ENCODE data around the gene BUB1. TPM values are rescaled to one million over a fixed set of nuclear protein-coding genes. Genes with fewer than 3 reads are reported as not detected.

Gene BUB1
- total RNA-seq, 2 donors from 2014 or later, result 1.3 to 21.9 TPM

DNA sequence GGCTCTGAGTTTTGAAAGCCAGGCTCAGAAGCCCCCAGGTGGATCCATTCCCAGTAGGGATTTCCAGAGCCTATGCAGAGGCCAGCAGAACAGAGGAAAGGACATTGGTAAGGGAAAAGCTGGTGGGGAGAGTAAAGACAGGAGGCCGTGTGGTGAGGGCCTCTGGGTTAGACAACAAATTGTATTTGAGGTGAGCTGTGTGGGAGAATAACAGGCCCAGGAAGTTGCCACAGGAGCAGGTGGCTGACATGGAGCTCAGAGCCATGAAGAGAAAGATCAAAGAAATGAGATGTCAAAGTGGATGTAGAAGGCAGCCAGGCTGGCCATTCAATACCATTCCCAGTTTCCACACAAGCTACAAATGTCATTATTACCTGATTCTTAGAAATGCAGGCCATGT lies 8.8 kb downstream of the BUB1 start:
- no peaks in the 10 kb centered on the region for H3K9me3 ChIP-seq
- no peaks in the 10 kb centered on the region for H3K27me3 ChIP-seq (replicated peaks; ENCODE audit: insufficient read depth)
- no peak for TF ChIP-seq POLR2AphosphoS5 (IDR thresholded peaks at IDR 0.05)
- no peak for TF ChIP-seq POLR2A (IDR thresholded peaks at IDR 0.05)
- TF ChIP-seq, protein P1, sequence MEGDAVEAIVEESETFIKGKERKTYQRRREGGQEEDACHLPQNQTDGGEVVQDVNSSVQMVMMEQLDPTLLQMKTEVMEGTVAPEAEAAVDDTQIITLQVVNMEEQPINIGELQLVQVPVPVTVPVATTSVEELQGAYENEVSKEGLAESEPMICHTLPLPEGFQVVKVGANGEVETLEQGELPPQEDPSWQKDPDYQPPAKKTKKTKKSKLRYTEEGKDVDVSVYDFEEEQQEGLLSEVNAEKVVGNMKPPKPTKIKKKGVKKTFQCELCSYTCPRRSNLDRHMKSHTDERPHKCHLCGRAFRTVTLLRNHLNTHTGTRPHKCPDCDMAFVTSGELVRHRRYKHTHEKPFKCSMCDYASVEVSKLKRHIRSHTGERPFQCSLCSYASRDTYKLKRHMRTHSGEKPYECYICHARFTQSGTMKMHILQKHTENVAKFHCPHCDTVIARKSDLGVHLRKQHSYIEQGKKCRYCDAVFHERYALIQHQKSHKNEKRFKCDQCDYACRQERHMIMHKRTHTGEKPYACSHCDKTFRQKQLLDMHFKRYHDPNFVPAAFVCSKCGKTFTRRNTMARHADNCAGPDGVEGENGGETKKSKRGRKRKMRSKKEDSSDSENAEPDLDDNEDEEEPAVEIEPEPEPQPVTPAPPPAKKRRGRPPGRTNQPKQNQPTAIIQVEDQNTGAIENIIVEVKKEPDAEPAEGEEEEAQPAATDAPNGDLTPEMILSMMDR (IDR thresholded peaks at IDR 0.05), result no peak
- H3K27ac ChIP-seq, result no peak overlapping the region
- WGBS, result 96% methylated on average over 1 of the region's 1 CpG
- DNase-seq (ENCODE audit: low spot score), result no peak
- no peaks in the 10 kb centered on the region for H3K4me1 ChIP-seq (replicated peaks)
- no peaks in the 10 kb centered on the region for H3K36me3 ChIP-seq
- H3K4me3 ChIP-seq, result no peak overlapping the region
- intact Hi-C loops (cut with DNase I), result no loop called here

DNA sequence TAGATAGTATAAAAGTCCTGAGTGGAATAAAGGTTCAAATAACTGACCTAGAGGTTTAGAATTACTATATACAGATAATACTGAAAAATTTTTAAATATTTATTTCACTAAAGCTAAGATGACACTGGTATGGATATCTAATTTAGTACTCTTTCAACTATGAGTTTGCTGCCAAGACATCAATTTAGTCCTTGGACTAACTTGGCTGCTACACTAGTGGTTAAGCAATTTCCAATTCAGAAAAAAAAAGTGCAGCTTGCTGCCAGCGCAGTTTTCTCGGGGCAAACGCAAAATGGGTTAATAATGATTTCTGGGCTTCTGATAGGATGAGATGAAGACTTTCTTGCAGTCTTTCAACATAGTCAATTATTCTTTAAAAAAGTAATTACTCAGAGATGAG lies 10.8 kb downstream of the BUB1 start:
- H3K27ac ChIP-seq, result no peak overlapping the region
- no peaks in the 10 kb centered on the region for H3K4me1 ChIP-seq (replicated peaks)
- H3K36me3 ChIP-seq, result no peaks in the 10 kb centered on the region
- no peak for TF ChIP-seq POLR2AphosphoS5 (IDR thresholded peaks at IDR 0.05)
- TF ChIP-seq POLR2A (IDR thresholded peaks at IDR 0.05), result no peak
- TF ChIP-seq, protein P1 (IDR thresholded peaks at IDR 0.05), result no peak
- DNase-seq (ENCODE audit: low spot score), result no peak
- no peak overlapping the region for H3K4me3 ChIP-seq
- H3K9me3 ChIP-seq, result no peaks in the 10 kb centered on the region
- WGBS, result 78% methylated on average over 3 of the region's 3 CpGs
- intact Hi-C loops (cut with DNase I), result no loop called here
- H3K27me3 ChIP-seq (replicated peaks; ENCODE audit: insufficient read depth), result no peaks in the 10 kb centered on the region

DNA sequence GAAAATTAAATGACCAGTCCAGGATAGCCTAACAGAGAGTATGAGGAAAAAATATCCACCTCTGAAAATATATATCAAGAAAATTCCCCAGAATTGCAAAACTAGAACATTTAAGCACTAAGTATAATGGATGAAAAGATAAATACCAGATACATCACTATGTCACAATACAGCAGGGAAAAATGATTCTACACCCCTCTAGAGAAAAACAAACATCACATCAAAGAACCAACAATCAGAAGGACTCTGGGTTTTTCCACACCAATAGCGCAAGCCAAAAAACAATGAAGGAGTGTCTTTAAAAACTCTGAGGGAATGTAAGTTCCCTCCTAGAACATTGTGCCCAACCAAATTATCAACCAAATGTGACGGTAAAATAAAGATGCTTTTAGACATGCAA lies 13.7 kb downstream of the BUB1 start:
- intact Hi-C loops (cut with DNase I), result no loop called here
- Histone ChIP-seq H3K27me3 (replicated peaks; ENCODE audit: insufficient read depth) (no peaks in the 10 kb centered on the region), H3K27ac (no peak overlapping the region), H3K36me3 (no peaks in the 10 kb centered on the region), H3K4me1 (replicated peaks) (no peaks in the 10 kb centered on the region), H3K4me3 (no peak overlapping the region), H3K9me3 (no peaks in the 10 kb centered on the region)
- TF ChIP-seq, protein P1 (IDR thresholded peaks at IDR 0.05), result no peak
- TF ChIP-seq POLR2A (IDR thresholded peaks at IDR 0.05), result no peak
- TF ChIP-seq POLR2AphosphoS5 (IDR thresholded peaks at IDR 0.05), result no peak
- no peak for DNase-seq (ENCODE audit: low spot score)
- WGBS, result 87% methylated on average over 2 of the region's 2 CpGs

DNA sequence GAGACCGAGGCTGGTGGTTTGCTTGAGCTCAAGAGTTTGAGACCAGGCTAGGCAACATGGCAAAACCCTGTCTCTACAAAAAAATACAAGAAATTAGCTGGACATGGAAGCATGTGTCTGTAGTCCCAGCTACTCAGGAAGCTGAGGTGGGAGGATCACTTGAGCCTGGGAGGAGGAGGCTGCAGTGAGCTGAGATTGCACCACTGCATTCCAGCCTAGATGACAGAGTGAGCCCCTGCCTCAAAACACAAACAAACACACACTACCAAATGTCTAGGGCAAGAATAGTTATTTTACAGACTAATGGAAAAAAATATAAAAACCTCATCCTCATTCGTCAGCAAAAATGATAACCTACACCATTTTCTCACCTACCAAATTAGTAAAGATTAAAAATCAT lies 15.3 kb downstream of the BUB1 start:
- no peaks in the 10 kb centered on the region for H3K36me3 ChIP-seq
- H3K9me3 ChIP-seq, result no peaks in the 10 kb centered on the region
- intact Hi-C loops (cut with DNase I), result no loop called here
- WGBS, result 94% methylated on average over 2 of the region's 2 CpGs
- DNase-seq (ENCODE audit: low spot score), result no peak
- no peaks in the 10 kb centered on the region for H3K4me1 ChIP-seq (replicated peaks)
- no peak overlapping the region for H3K27ac ChIP-seq
- no peak overlapping the region for H3K4me3 ChIP-seq
- H3K27me3 ChIP-seq (replicated peaks; ENCODE audit: insufficient read depth), result no peaks in the 10 kb centered on the region
- no peak for TF ChIP-seq POLR2A (IDR thresholded peaks at IDR 0.05)
- no peak for TF ChIP-seq POLR2AphosphoS5 (IDR thresholded peaks at IDR 0.05)
- TF ChIP-seq, protein P1 (IDR thresholded peaks at IDR 0.05), result no peak

DNA sequence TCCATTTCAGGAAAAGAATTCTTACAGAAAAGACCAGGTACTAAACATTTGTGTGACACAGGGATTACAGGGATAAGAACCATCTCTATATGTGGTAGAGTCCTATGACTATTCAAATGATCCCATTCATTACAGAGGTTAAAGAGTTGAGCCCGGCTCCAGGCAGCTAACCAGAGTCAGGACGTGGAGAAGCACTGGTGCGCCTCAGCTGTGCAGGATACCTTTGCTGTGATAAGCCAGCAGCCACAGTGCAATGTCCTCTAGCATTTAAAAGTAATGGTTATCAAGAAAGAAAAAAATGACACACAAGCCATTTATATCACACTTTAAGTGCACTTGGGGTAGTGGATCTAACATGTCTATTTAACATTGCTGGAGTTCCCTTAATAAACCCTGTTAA lies 17.3 kb downstream of the BUB1 start:
- Histone ChIP-seq H3K9me3 (no peaks in the 10 kb centered on the region), H3K36me3 (no peaks in the 10 kb centered on the region), H3K27me3 (replicated peaks; ENCODE audit: insufficient read depth) (no peaks in the 10 kb centered on the region), H3K27ac (no peak overlapping the region), H3K4me3 (no peak overlapping the region), H3K4me1 (replicated peaks) (no peaks in the 10 kb centered on the region)
- DNase-seq (ENCODE audit: low spot score), result no peak
- intact Hi-C loops (cut with DNase I), result no loop called here
- TF ChIP-seq, protein P1 (IDR thresholded peaks at IDR 0.05), result no peak
- WGBS, result 97% methylated on average over 3 of the region's 3 CpGs
